ENCODE results near the gene ZNF512. TPM values are rescaled to one million over a fixed set of nuclear protein-coding genes. Genes with fewer than 3 reads are reported as not detected.

ZNF512 gene
- total and polyA plus RNA-seq, 9 of the 15 experiments (the other 6 are each of a cell fraction or from before 2014, with no cell fraction given) = 24.7 to 101 (median 65.9) TPM

- TF ChIP-seq SMARCC2 (IDR thresholded peaks at IDR 0.05; ENCODE audit: low read depth) = no peak
- no peak for TF ChIP-seq TSC22D4 (tag; IDR thresholded peaks at IDR 0.05)
- peak; percentile 51; the same call in 1 of the 2 replicates for TF ChIP-seq NCOR1 (IDR thresholded peaks at IDR 0.05)
- TF ChIP-seq BRF2 (IDR thresholded peaks at IDR 0.05; ENCODE audit: borderline replicate concordance, insufficient read depth, insufficient read length) = no peak
- TF ChIP-seq KAT7 (CRISPR knock-in tag; IDR thresholded peaks at IDR 0.05; ENCODE audit: borderline replicate concordance) = peak; percentile 99; the same call in 1 of the 2 replicates
- peak; percentile 96 for TF ChIP-seq DNMT1 (IDR thresholded peaks at IDR 0.05)
- TF ChIP-seq UBTF (IDR thresholded peaks at IDR 0.05; ENCODE audit: borderline replicate concordance in 1 of 2, low read depth in 2 of 2, low read length in 2 of 2) = peak; percentile 22 to 78; a peak in 1 of 4 replicates
- no peak for TF ChIP-seq NUFIP1 (IDR thresholded peaks at IDR 0.05; ENCODE audit: partially characterized antibody)
- peak; percentile 71 for TF ChIP-seq BHLHE40 (IDR thresholded peaks at IDR 0.05; ENCODE audit: low read length)
- TF ChIP-seq NFRKB (IDR thresholded peaks at IDR 0.05; ENCODE audit: low read depth) = peak; percentile 99
- TF ChIP-seq STAT5B (CRISPR knock-in tag; IDR thresholded peaks at IDR 0.05) = no peak
- TF ChIP-seq HNRNPUL1 (IDR thresholded peaks at IDR 0.05; ENCODE audit: low read length) = no peak
- TF ChIP-seq MEF2D (tag; conservative IDR thresholded peaks at IDR 0.05; ENCODE audit: low read depth) = peak; percentile 63; the same call in 1 of the 2 replicates
- peak; percentile 100 for TF ChIP-seq ZEB2 (IDR thresholded peaks at IDR 0.05)
- no peak for TF ChIP-seq ZNF785 (CRISPR knock-in tag; IDR thresholded peaks at IDR 0.05)
- no peak; the same call in 1 of the 2 replicates for TF ChIP-seq ETS1 (conservative IDR thresholded peaks at IDR 0.05; ENCODE audit: control insufficient read depth, low read depth, low read length)
- no peak for TF ChIP-seq ZFP30 (CRISPR knock-in tag; IDR thresholded peaks at IDR 0.05; ENCODE audit: borderline replicate concordance)
- no peak; the same call in 1 of the 2 replicates for TF ChIP-seq SMARCE1 (IDR thresholded peaks at IDR 0.05)
- TF ChIP-seq CCNT2 (IDR thresholded peaks at IDR 0.05; ENCODE audit: borderline replicate concordance, extremely low read depth, insufficient read length, low read depth, low read length) = no peak
- 0 out of 2 replicates have a peak, but pooled peaks have one; percentile 75 for TF ChIP-seq ZZZ3 (IDR thresholded peaks at IDR 0.05)
- TF ChIP-seq ZFP1 (CRISPR knock-in tag; IDR thresholded peaks at IDR 0.05) = no peak
- TF ChIP-seq ZNF707 (CRISPR knock-in tag; conservative IDR thresholded peaks at IDR 0.05) = no peak
- no peak for TF ChIP-seq FIP1L1 (IDR thresholded peaks at IDR 0.05; ENCODE audit: low read depth, low read length, poor library complexity, severe bottlenecking)
- TF ChIP-seq SIN3A (IDR thresholded peaks at IDR 0.05; ENCODE audit: borderline replicate concordance in 2 of 2, control insufficient read depth in 1 of 2, low read depth in 2 of 2, low read length in 2 of 2) = peak; percentile 52 to 91; a peak in 2 of 4 replicates
Observed at GRCh38 chr2:27663285-27664153, 80.7 kb downstream of the ZNF512 start, which contains the start of the genes SLC4A1AP and SUPT7L (continued).

Data from K562 (cell line).